ENCODE results near the gene MAPK1. TPM values are rescaled to one million over a fixed set of nuclear protein-coding genes. Genes with fewer than 3 reads are reported as not detected.
A peak's percentile ranks its signal among the peaks of the same experiment; 100 is the strongest.

Gene MAPK1
- total RNA-seq, 1 donor from 2014 or later = 148 TPM

GRCh38 chr22:21858025-21858764, 9.2 kb downstream of the MAPK1 start:
- Histone ChIP-seq H3K4me3 (ENCODE audit: insufficient read depth, low read depth, low read length) (no peak overlapping the region), H3K79me2 (ENCODE audit: insufficient read depth, low read length) (peaks cover 100% of the 10 kb centered on the region), H2AFZ (ENCODE audit: low read depth, low read length) (no peak overlapping the region), H3K36me3 (ENCODE audit: insufficient read depth, low read length) (no peaks in the 10 kb centered on the region), H3K4me2 (ENCODE audit: low read length) (no peak overlapping the region), H4K20me1 (ENCODE audit: insufficient read depth, low read length) (peaks cover 99% of the 10 kb centered on the region), H3K27me3 (ENCODE audit: insufficient read depth, low read length) (no peaks in the 10 kb centered on the region), H3K4me1 (ENCODE audit: insufficient read depth, low read length) (no peaks in the 10 kb centered on the region), H3K9me3 (ENCODE audit: insufficient read depth, low read depth, low read length) (no peaks in the 10 kb centered on the region), H3K9ac (ENCODE audit: low read length) (no peak overlapping the region), H3K27ac (ENCODE audit: low read depth, low read length) (no peak overlapping the region)
- Mint-ChIP-seq H3K27ac (ENCODE audit: unreplicated experiment) (no peak overlapping the region), H3K4me1 (ENCODE audit: low read depth, unreplicated experiment) (peaks cover 59% of the 10 kb centered on the region), H3K4me3 (ENCODE audit: unreplicated experiment) (peak overlapping the region; percentile 36), H3K27me3 (ENCODE audit: low read depth, unreplicated experiment) (no peaks in the 10 kb centered on the region), H3K9me3 (ENCODE audit: unreplicated experiment) (no peaks in the 10 kb centered on the region), H3K36me3 (ENCODE audit: low read depth, unreplicated experiment) (no peaks in the 10 kb centered on the region)
- no peak for TF ChIP-seq EZH2 (IDR thresholded peaks at IDR 0.05; ENCODE audit: insufficient read depth, low read length)
- TF ChIP-seq, protein P1, sequence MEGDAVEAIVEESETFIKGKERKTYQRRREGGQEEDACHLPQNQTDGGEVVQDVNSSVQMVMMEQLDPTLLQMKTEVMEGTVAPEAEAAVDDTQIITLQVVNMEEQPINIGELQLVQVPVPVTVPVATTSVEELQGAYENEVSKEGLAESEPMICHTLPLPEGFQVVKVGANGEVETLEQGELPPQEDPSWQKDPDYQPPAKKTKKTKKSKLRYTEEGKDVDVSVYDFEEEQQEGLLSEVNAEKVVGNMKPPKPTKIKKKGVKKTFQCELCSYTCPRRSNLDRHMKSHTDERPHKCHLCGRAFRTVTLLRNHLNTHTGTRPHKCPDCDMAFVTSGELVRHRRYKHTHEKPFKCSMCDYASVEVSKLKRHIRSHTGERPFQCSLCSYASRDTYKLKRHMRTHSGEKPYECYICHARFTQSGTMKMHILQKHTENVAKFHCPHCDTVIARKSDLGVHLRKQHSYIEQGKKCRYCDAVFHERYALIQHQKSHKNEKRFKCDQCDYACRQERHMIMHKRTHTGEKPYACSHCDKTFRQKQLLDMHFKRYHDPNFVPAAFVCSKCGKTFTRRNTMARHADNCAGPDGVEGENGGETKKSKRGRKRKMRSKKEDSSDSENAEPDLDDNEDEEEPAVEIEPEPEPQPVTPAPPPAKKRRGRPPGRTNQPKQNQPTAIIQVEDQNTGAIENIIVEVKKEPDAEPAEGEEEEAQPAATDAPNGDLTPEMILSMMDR (IDR thresholded peaks at IDR 0.05; ENCODE audit: insufficient read depth, low read depth, low read length) = no peak
- DNase-seq (ENCODE audit: low read depth) (no peak), FAIRE-seq (no peak)

- no peak for FAIRE-seq
- H3K27ac Mint-ChIP-seq (ENCODE audit: unreplicated experiment) = no peak overlapping the region
- no peaks in the 10 kb centered on the region for H3K27me3 ChIP-seq (ENCODE audit: insufficient read depth, low read length)
- H3K27ac ChIP-seq (ENCODE audit: low read depth, low read length) = no peak overlapping the region
- TF ChIP-seq EZH2 (IDR thresholded peaks at IDR 0.05; ENCODE audit: insufficient read depth, low read length) = no peak
- TF ChIP-seq, protein P1 (IDR thresholded peaks at IDR 0.05; ENCODE audit: insufficient read depth, low read depth, low read length) = no peak
- no peak overlapping the region for H2AFZ ChIP-seq (ENCODE audit: low read depth, low read length)
- no peak overlapping the region for H3K4me2 ChIP-seq (ENCODE audit: low read length)
- no peaks in the 10 kb centered on the region for H3K9me3 ChIP-seq (ENCODE audit: insufficient read depth, low read depth, low read length)
- no peaks in the 10 kb centered on the region for H3K36me3 Mint-ChIP-seq (ENCODE audit: low read depth, unreplicated experiment)
- no peak for DNase-seq (ENCODE audit: low read depth)
- H3K36me3 ChIP-seq (ENCODE audit: insufficient read depth, low read length) = no peaks in the 10 kb centered on the region
- no peak overlapping the region for H3K9ac ChIP-seq (ENCODE audit: low read length)
- H3K4me1 ChIP-seq (ENCODE audit: insufficient read depth, low read length) = no peaks in the 10 kb centered on the region
- H4K20me1 ChIP-seq (ENCODE audit: insufficient read depth, low read length) = peaks cover 99% of the 10 kb centered on the region
- H3K4me3 ChIP-seq (ENCODE audit: insufficient read depth, low read depth, low read length) = no peak overlapping the region
- H3K4me1 Mint-ChIP-seq (ENCODE audit: low read depth, unreplicated experiment) = peaks cover 58% of the 10 kb centered on the region
- no peaks in the 10 kb centered on the region for H3K9me3 Mint-ChIP-seq (ENCODE audit: unreplicated experiment)
- H3K79me2 ChIP-seq (ENCODE audit: insufficient read depth, low read length) = peaks cover 100% of the 10 kb centered on the region
- no peaks in the 10 kb centered on the region for H3K27me3 Mint-ChIP-seq (ENCODE audit: low read depth, unreplicated experiment)
- no peak overlapping the region for H3K4me3 Mint-ChIP-seq (ENCODE audit: unreplicated experiment)
These were observed 9.9 kb downstream of the MAPK1 start for GRCh38 chr22:21857481-21857914.

DNA sequence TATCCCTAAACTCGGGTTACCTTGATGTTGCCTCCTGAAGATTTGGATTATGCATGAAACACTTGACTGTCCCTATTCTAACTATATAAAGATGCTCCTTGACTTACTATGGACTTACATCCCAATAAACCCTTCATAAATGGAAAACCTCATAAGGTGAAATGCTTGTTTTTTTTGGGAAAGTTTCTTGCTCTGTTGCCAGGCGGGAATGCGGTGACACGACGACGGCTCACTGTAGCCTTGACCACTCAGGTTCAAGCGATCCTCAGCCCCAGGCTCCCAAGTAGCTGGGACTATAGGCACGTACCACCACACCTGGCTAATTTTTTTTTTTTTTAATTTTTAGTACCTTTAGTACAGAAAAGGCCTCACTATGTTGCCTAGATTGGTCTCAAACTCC, 10.6 kb downstream of the MAPK1 start:
- Histone ChIP-seq H3K36me3 (ENCODE audit: insufficient read depth, low read length) (no peaks in the 10 kb centered on the region), H3K9ac (ENCODE audit: low read length) (no peak overlapping the region), H3K27me3 (ENCODE audit: insufficient read depth, low read length) (no peaks in the 10 kb centered on the region), H4K20me1 (ENCODE audit: insufficient read depth, low read length) (peaks cover 99% of the 10 kb centered on the region), H3K4me1 (ENCODE audit: insufficient read depth, low read length) (no peaks in the 10 kb centered on the region), H3K79me2 (ENCODE audit: insufficient read depth, low read length) (peaks cover 100% of the 10 kb centered on the region), H3K4me2 (ENCODE audit: low read length) (no peak overlapping the region), H3K27ac (ENCODE audit: low read depth, low read length) (no peak overlapping the region), H2AFZ (ENCODE audit: low read depth, low read length) (no peak overlapping the region), H3K9me3 (ENCODE audit: insufficient read depth, low read depth, low read length) (no peaks in the 10 kb centered on the region), H3K4me3 (ENCODE audit: insufficient read depth, low read depth, low read length) (no peak overlapping the region)
- Mint-ChIP-seq H3K27ac (ENCODE audit: unreplicated experiment) (no peak overlapping the region), H3K9me3 (ENCODE audit: unreplicated experiment) (no peaks in the 10 kb centered on the region), H3K4me3 (ENCODE audit: unreplicated experiment) (no peak overlapping the region), H3K36me3 (ENCODE audit: low read depth, unreplicated experiment) (no peaks in the 10 kb centered on the region), H3K27me3 (ENCODE audit: low read depth, unreplicated experiment) (no peaks in the 10 kb centered on the region), H3K4me1 (ENCODE audit: low read depth, unreplicated experiment) (peaks cover 58% of the 10 kb centered on the region)
- TF ChIP-seq, protein P1 (IDR thresholded peaks at IDR 0.05; ENCODE audit: insufficient read depth, low read depth, low read length) = no peak
- TF ChIP-seq EZH2 (IDR thresholded peaks at IDR 0.05; ENCODE audit: insufficient read depth, low read length) = no peak
- DNase-seq (ENCODE audit: low read depth) = no peak
- no peak for FAIRE-seq
